Neural progenitor cell (in vitro differentiated cells): ENCODE measurements around the gene SEMA3B. TPM values are rescaled to one million over a fixed set of nuclear protein-coding genes. Genes with fewer than 3 reads are reported as not detected.
"Not testable (repeated sequence)": the region's sequence is repeated elsewhere in the genome, so short reads cannot be mapped to it uniquely, and the experiment has no call there.

ENCODE experiments used
- DNase-seq: peaks from one replicate; pipeline ENCODE4 v3.0.0-alpha.2; 2016; ENCODE audit warnings: low spot score
- H2AFZ ChIP-seq: fragments of 200-600 bp; sonication (generic); replicated peaks from 2 replicates; pipeline ENCODE4 v1.6.1; 2016; ENCODE audit warnings: antibody characterized with exemption
- H3F3A ChIP-seq: fragments of 200-600 bp; sonication (generic); 2 replicates; pipeline ENCODE4 v1.6.1; 2016; ENCODE audit warnings: antibody characterized with exemption, low read depth
- H3K27ac ChIP-seq: fragments of 200-600 bp; sonication (generic); 2 replicates; pipeline ENCODE4 v1.5.1; 2016; ENCODE audit warnings: mild to moderate bottlenecking
- H3K27me3 ChIP-seq: fragments of 200-600 bp; sonication (generic); 2 replicates; pipeline ENCODE4 v1.6.1; 2016; ENCODE audit warnings: mild to moderate bottlenecking, moderate library complexity
- H3K36me3 ChIP-seq: fragments of 200-600 bp; sonication (generic); 2 replicates; pipeline ENCODE4 v1.5.1; 2016
- H3K4me1 ChIP-seq: fragments of 200-600 bp; sonication (generic); 2 replicates; pipeline ENCODE4 v1.6.1; 2016; ENCODE audit warnings: mixed run types
- H3K4me2 ChIP-seq: fragments of 200-600 bp; sonication (generic); 2 replicates; pipeline ENCODE4 v1.6.1; 2016
- H3K4me3 ChIP-seq: fragments of 200-600 bp; sonication (generic); 2 replicates; pipeline ENCODE4 v1.5.1; 2016
- H3K79me2 ChIP-seq: fragments of 200-600 bp; sonication (generic); 2 replicates; pipeline ENCODE4 v1.6.1; 2016; ENCODE audit warnings: low read depth
- H3K9ac ChIP-seq: fragments of 200-600 bp; sonication (generic); 2 replicates; pipeline ENCODE4 v1.6.1; 2016
- H3K9me3 ChIP-seq: fragments of 200-600 bp; sonication (generic); 2 replicates; pipeline ENCODE4 v1.5.1; 2016; ENCODE audit warnings: low read depth
- H4K20me1 ChIP-seq: fragments of 200-600 bp; sonication (generic); 2 replicates; pipeline ENCODE4 v1.6.1; 2016; ENCODE audit warnings: low read depth
- H3K27ac Mint-ChIP-seq: 3 replicates; pipeline ENCODE4 v1.8.0; 2021; ENCODE audit warnings: mixed read lengths
- H3K27me3 Mint-ChIP-seq: 2 replicates; pipeline ENCODE4 v1.8.0; 2022; ENCODE audit warnings: low read depth, mild to moderate bottlenecking, inconsistent platforms, moderate library complexity, mixed read lengths; ENCODE audit not compliant: insufficient read depth
- H3K36me3 Mint-ChIP-seq: 3 replicates; pipeline ENCODE4 v1.8.0; 2021; ENCODE audit warnings: mixed read lengths
- H3K4me1 Mint-ChIP-seq: 3 replicates; pipeline ENCODE4 v1.8.0; 2021; ENCODE audit warnings: mixed read lengths
- H3K4me3 Mint-ChIP-seq: 3 replicates; pipeline ENCODE4 v1.8.0; 2021; ENCODE audit warnings: mild to moderate bottlenecking, moderate library complexity, mixed read lengths
- H3K9me3 Mint-ChIP-seq: 3 replicates; pipeline ENCODE4 v1.8.0; 2020; ENCODE audit warnings: mixed read lengths
- CTCF ChIP-seq: fragments of 200-600 bp; sonication (generic); IDR thresholded peaks from 2 replicates; pipeline ENCODE4 v1.5.1; 2017; ENCODE audit warnings: antibody characterized with exemption, mild to moderate bottlenecking
- EZH2 ChIP-seq: fragments of 200-600 bp; sonication (generic); IDR thresholded peaks from 2 replicates; pipeline ENCODE4 v1.6.1; 2017; ENCODE audit warnings: antibody characterized with exemption, mild to moderate bottlenecking, moderate library complexity
- EZH2phosphoT487 ChIP-seq: fragments of 200-600 bp; sonication (generic); IDR thresholded peaks from 2 replicates; pipeline ENCODE4 v1.6.1; 2017; ENCODE audit warnings: antibody characterized with exemption
- total RNA-seq: library from RNA; depleted of rRNA; stranded (reverse); fragments of >200 nt; gene quantifications from 2 replicates; pipeline ENCODE4 v1.2.3, GENCODE V29; 2015; ENCODE audit warnings: low replicate concordance

Gene SEMA3B
- total RNA-seq, 1 donor from 2014 or later = 0.80 TPM

DNA sequence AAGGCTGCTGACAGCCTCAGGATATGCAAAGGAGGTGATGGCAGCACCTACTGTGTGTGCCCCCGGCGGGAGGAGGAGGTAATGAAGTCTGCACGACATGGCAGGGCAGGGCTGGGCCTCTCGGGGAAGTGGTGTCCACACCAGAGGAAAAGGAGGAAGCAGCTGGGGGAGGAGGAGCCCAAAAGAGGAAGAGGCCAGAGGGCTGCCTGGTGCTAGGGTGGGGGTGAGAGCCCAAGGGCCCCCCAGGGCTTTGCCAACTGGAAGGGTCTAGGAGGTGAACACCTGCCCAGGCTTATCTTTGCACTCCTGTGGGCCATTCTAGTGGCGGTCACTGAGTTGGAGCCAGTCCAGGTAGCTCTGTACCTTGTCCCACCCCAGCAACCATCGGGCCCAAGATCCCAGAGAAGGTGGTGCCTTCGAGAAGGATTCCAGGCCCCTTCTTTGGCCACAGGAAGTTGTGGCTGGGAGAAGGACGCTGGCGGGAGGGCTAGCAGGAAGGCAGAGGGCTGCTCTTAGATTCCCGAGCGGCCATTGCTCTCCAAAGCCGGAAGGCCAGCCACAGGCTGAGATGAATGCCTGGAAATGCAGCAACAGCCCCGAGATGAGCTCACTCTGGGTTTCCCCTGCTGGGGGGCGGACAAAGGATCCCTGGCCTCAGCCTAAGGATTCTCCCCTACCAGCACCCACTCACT is 25.9 kb upstream of the SEMA3B start:
- Histone ChIP-seq H3K27ac (peak overlapping the region; percentile 99), H3K9me3 (no peaks in the 10 kb centered on the region), H2AFZ (no peak overlapping the region), H3K4me2 (peak overlapping the region; percentile 83), H3F3A (peaks cover 59% of the 10 kb centered on the region), H3K27me3 (no peaks in the 10 kb centered on the region), H3K4me1 (peaks cover 76% of the 10 kb centered on the region), H3K79me2 (peaks cover 100% of the 10 kb centered on the region), H4K20me1 (peaks cover 79% of the 10 kb centered on the region), H3K36me3 (no peaks in the 10 kb centered on the region), H3K9ac (no peak overlapping the region), H3K4me3 (no peak overlapping the region)
- no peaks in the 10 kb centered on the region for H3K9me3 Mint-ChIP-seq
- peaks cover 12% of the 10 kb centered on the region for H3K27me3 Mint-ChIP-seq
- H3K4me1 Mint-ChIP-seq = peaks cover 83% of the 10 kb centered on the region
- peak overlapping the region; percentile 98 for H3K27ac Mint-ChIP-seq
- no peak for DNase-seq
- TF ChIP-seq EZH2 (no peak), CTCF (peak; percentile 17)
- H3K4me3 Mint-ChIP-seq = peak overlapping the region; percentile 73
- peaks cover 10% of the 10 kb centered on the region for H3K36me3 Mint-ChIP-seq

DNA sequence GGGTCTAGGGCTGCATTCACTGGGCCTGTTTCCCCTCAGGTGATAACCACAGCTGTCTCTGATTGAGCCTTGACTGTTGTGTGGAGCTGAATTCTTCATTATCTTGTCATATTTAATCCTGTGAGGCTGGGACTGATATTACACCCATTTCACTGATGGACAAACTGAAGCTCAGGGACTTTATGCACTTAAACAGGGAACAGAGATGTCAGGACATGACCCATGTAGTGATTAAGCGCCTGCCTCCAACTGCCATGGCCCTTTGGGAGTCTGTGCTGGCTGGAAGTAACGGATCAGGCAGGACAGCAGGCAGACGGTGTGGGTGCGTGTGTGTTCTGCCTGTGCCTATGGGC is 25.4 kb upstream of the SEMA3B start:
- Histone ChIP-seq H3K27me3 (no peaks in the 10 kb centered on the region), H3K4me3 (no peak overlapping the region), H3K4me1 (peaks cover 71% of the 10 kb centered on the region), H3K4me2 (no peak overlapping the region), H3K36me3 (no peaks in the 10 kb centered on the region), H4K20me1 (peaks cover 79% of the 10 kb centered on the region), H3K9ac (no peak overlapping the region), H3F3A (peaks cover 54% of the 10 kb centered on the region), H3K79me2 (peaks cover 100% of the 10 kb centered on the region), H3K9me3 (no peaks in the 10 kb centered on the region), H2AFZ (no peak overlapping the region), H3K27ac (no peak overlapping the region)
- H3K27me3 Mint-ChIP-seq = peaks cover 12% of the 10 kb centered on the region
- H3K9me3 Mint-ChIP-seq = no peaks in the 10 kb centered on the region
- no peak overlapping the region for H3K4me3 Mint-ChIP-seq
- H3K27ac Mint-ChIP-seq = peak overlapping the region; percentile 95
- peaks cover 80% of the 10 kb centered on the region for H3K4me1 Mint-ChIP-seq
- TF ChIP-seq CTCF (no peak), EZH2phosphoT487 (no peak), EZH2 (no peak)
- DNase-seq = no peak
- peaks cover 12% of the 10 kb centered on the region for H3K36me3 Mint-ChIP-seq

GRCh38 chr3:50244813-50245212 is 24.1 kb upstream of the SEMA3B start:
- peak overlapping the region; percentile 43 for H3K4me3 Mint-ChIP-seq
- not testable (repeated sequence) for DNase-seq, H3K9me3 Mint-ChIP-seq, H3K27me3 Mint-ChIP-seq, H2AFZ ChIP-seq, H3K4me3 ChIP-seq, H3K4me2 ChIP-seq, H3K27me3 ChIP-seq, H3K36me3 ChIP-seq, H3K9me3 ChIP-seq, H3K9ac ChIP-seq
- peaks cover 41% of the 10 kb centered on the region for H3F3A ChIP-seq
- peak overlapping the region; percentile 92 for H3K27ac ChIP-seq
- H3K4me1 ChIP-seq = peaks cover 58% of the 10 kb centered on the region
- H3K4me1 Mint-ChIP-seq = peaks cover 70% of the 10 kb centered on the region
- H4K20me1 ChIP-seq = peaks cover 79% of the 10 kb centered on the region
- H3K79me2 ChIP-seq = peaks cover 100% of the 10 kb centered on the region
- H3K27ac Mint-ChIP-seq = peak overlapping the region; percentile 91
- H3K36me3 Mint-ChIP-seq = peaks cover 12% of the 10 kb centered on the region

- DNase-seq = peak; percentile 32
- peak overlapping the region; percentile 2 for H3K4me3 ChIP-seq
- no peak for TF ChIP-seq EZH2
- TF ChIP-seq CTCF = no peak
- no peak for TF ChIP-seq EZH2phosphoT487
- no peak overlapping the region for H3K9ac ChIP-seq
- peaks cover 79% of the 10 kb centered on the region for H4K20me1 ChIP-seq
- peak overlapping the region; percentile 48 for H3K4me2 ChIP-seq
- H3F3A ChIP-seq = peaks cover 36% of the 10 kb centered on the region
- no peak overlapping the region for H2AFZ ChIP-seq
- H3K4me1 ChIP-seq = peaks cover 53% of the 10 kb centered on the region
- Mint-ChIP-seq H3K9me3 (no peaks in the 10 kb centered on the region), H3K4me3 (peak overlapping the region; percentile 69), H3K4me1 (peaks cover 68% of the 10 kb centered on the region), H3K36me3 (peaks cover 12% of the 10 kb centered on the region), H3K27ac (peak overlapping the region; percentile 91), H3K27me3 (peaks cover 7% of the 10 kb centered on the region)
- H3K36me3 ChIP-seq = no peaks in the 10 kb centered on the region
- H3K27me3 ChIP-seq = no peaks in the 10 kb centered on the region
- H3K79me2 ChIP-seq = peaks cover 100% of the 10 kb centered on the region
- H3K9me3 ChIP-seq = no peaks in the 10 kb centered on the region
- peak overlapping the region; percentile 92 for H3K27ac ChIP-seq
These were observed 23.6 kb upstream of the SEMA3B start for GRCh38 chr3:50245251-50245745.
